ENCODE measurements around the gene SEZ6L.
A peak's percentile ranks its signal among the peaks of the same experiment; 100 is the strongest.

DNA sequence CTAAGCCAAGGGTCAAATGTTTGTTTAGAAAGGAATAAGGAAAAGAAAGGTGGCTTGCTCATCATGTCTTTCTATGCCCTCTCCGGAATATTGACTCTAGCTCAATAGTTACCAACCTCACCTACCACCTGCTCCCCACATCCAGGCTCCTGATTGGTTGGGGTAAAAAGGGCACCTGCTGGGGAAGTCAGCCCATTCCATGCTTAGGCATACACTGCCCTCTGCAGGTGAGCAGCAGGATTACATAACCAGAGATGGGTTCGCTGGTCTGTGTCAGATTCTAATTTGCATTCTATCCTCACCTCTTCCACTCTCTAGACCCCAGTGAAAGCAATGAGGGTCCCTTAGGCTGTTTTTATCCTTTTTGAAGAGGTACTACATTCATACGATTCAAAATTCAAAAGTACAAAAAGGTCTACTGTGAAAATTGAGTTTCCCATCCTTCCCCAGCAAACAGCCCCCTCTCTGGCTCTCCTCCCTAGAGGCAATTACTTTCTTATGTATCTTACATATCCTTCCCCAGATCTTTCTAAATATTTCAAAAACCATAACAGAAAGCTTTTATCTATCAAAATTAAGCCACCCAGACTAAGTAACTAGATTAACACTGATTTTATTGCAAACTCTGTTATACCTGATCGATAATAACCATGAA, 161.8 kb downstream of the SEZ6L start:
- TF ChIP-seq, protein P1, sequence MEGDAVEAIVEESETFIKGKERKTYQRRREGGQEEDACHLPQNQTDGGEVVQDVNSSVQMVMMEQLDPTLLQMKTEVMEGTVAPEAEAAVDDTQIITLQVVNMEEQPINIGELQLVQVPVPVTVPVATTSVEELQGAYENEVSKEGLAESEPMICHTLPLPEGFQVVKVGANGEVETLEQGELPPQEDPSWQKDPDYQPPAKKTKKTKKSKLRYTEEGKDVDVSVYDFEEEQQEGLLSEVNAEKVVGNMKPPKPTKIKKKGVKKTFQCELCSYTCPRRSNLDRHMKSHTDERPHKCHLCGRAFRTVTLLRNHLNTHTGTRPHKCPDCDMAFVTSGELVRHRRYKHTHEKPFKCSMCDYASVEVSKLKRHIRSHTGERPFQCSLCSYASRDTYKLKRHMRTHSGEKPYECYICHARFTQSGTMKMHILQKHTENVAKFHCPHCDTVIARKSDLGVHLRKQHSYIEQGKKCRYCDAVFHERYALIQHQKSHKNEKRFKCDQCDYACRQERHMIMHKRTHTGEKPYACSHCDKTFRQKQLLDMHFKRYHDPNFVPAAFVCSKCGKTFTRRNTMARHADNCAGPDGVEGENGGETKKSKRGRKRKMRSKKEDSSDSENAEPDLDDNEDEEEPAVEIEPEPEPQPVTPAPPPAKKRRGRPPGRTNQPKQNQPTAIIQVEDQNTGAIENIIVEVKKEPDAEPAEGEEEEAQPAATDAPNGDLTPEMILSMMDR (IDR thresholded peaks at IDR 0.05): peak; percentile 54 to 76 (median 73)
- TF ChIP-seq EP300 (IDR thresholded peaks at IDR 0.05) (no peak), POLR2A (IDR thresholded peaks at IDR 0.05) (no peak)
